ENCODE data around the gene TBCD.

- TF ChIP-seq ZNF354C (tag by site-specific recombination; IDR thresholded peaks at IDR 0.05; ENCODE audit: borderline replicate concordance, low read depth): no peak
- no peak for TF ChIP-seq ZNF513 (tag by site-specific recombination; IDR thresholded peaks at IDR 0.05)
- no peak for TF ChIP-seq REST (tag by site-specific recombination; IDR thresholded peaks at IDR 0.05)
- TF ChIP-seq ZNF76 (tag by site-specific recombination; IDR thresholded peaks at IDR 0.05; ENCODE audit: borderline replicate concordance, low read depth): no peak
- no peak for TF ChIP-seq PBX3 (CRISPR knock-in tag; IDR thresholded peaks at IDR 0.05)
- TF ChIP-seq EGR2 (tag by site-specific recombination; IDR thresholded peaks at IDR 0.05; ENCODE audit: low read depth): no peak
- TF ChIP-seq WT1 (tag by site-specific recombination; IDR thresholded peaks at IDR 0.05): no peak
- TF ChIP-seq CTCF (tag by site-specific recombination; IDR thresholded peaks at IDR 0.05): no peak
- TF ChIP-seq ZNF274 (IDR thresholded peaks at IDR 0.05; ENCODE audit: low read length): no peak
- TF ChIP-seq ZNF274 (tag by site-specific recombination; IDR thresholded peaks at IDR 0.05; ENCODE audit: borderline replicate concordance): no peak
- no peak for TF ChIP-seq OSR2 (tag by site-specific recombination; IDR thresholded peaks at IDR 0.05)
- no peak for TF ChIP-seq ZBTB7A (tag by site-specific recombination; IDR thresholded peaks at IDR 0.05; ENCODE audit: low read depth)
These were observed 50.4 kb downstream of the TBCD start for GRCh38 chr17:82802075-82802780.

Data from HEK293 (cell line).